Erythroblast (primary cell): ENCODE results near the gene ADAMTS13.

Experiments
- GATA1 ChIP-seq: IDR thresholded peaks from 2 replicates; pipeline ENCODE4 v1.6.1; 2011; ENCODE audit warnings: low read depth, mild to moderate bottlenecking, control low read depth, low read length, moderate library complexity
- POLR2A ChIP-seq: IDR thresholded peaks from 2 replicates; pipeline ENCODE4 v1.6.1; 2011; ENCODE audit warnings: mild to moderate bottlenecking, low read length

GRCh38 chr9:133405508-133406438 lies 16.4 kb upstream of the ADAMTS13 start:
- TF ChIP-seq POLR2A (no peak), GATA1 (no peak)
